ENCODE measurements around the gene OOSP2. TPM values are rescaled to one million over a fixed set of nuclear protein-coding genes. Genes with fewer than 3 reads are reported as not detected.
"Not testable (repeated sequence)": the region's sequence is repeated elsewhere in the genome, so short reads cannot be mapped to it uniquely, and the experiment has no call there.

OOSP2 gene
- total RNA-seq, 1 donor from 2014 or later = not detected

DNA sequence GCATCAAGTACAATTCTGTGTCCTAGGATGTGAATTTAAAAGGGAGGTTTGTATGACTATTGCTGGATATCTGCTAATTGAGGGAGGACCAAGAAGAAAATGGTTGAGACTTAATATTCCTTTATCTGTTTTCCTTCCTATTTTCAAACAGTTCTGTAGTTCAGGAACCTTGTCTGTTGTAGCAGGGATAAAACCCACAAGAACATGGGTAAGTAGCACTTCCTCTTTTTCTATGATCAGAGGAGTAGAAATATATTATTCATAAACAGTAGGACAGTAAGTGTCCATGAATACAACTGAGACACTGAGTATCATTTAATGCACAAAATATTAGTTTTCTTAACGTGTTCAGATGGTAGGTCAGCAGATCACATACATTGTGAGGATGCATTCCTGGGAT is 23.9 kb downstream of the OOSP2 start:
- H3K4me1 Mint-ChIP-seq (ENCODE audit: unreplicated experiment) = no peaks in the 10 kb centered on the region
- DNase-seq (ENCODE audit: extremely low spot score, unreplicated experiment) = no peak
- H3K36me3 Mint-ChIP-seq (ENCODE audit: unreplicated experiment) = no peaks in the 10 kb centered on the region
- no peak overlapping the region for H3K27ac Mint-ChIP-seq (ENCODE audit: unreplicated experiment)
- no peaks in the 10 kb centered on the region for H3K9me3 Mint-ChIP-seq (ENCODE audit: unreplicated experiment)
- no peak overlapping the region for H3K4me3 Mint-ChIP-seq (ENCODE audit: unreplicated experiment)
- no peaks in the 10 kb centered on the region for H3K27me3 Mint-ChIP-seq (ENCODE audit: unreplicated experiment)
- TF ChIP-seq, protein P1, sequence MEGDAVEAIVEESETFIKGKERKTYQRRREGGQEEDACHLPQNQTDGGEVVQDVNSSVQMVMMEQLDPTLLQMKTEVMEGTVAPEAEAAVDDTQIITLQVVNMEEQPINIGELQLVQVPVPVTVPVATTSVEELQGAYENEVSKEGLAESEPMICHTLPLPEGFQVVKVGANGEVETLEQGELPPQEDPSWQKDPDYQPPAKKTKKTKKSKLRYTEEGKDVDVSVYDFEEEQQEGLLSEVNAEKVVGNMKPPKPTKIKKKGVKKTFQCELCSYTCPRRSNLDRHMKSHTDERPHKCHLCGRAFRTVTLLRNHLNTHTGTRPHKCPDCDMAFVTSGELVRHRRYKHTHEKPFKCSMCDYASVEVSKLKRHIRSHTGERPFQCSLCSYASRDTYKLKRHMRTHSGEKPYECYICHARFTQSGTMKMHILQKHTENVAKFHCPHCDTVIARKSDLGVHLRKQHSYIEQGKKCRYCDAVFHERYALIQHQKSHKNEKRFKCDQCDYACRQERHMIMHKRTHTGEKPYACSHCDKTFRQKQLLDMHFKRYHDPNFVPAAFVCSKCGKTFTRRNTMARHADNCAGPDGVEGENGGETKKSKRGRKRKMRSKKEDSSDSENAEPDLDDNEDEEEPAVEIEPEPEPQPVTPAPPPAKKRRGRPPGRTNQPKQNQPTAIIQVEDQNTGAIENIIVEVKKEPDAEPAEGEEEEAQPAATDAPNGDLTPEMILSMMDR (IDR thresholded peaks at IDR 0.05) = no peak

DNA sequence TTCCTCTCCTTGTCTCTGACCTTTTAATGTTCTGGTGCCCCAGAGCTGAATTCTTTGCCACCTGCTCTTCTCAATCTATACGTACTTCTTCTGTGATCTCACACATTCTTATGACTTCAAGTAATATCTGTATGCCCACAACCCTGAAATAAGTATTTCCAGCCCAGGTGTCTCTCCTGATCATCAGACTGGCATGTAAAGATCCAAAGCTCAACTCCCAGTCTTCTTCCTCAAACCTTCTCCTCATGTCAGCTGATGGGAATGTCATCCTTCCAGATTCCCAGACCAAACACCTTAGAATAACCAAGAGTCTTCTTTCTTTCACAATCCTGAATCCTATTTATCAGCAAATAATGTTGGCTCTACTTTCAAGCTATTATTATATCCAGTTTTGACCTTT is 25.6 kb downstream of the OOSP2 start:
- TF ChIP-seq, protein P1 (IDR thresholded peaks at IDR 0.05) = no peak
- no peak overlapping the region for H3K4me3 Mint-ChIP-seq (ENCODE audit: unreplicated experiment)
- no peak overlapping the region for H3K27ac Mint-ChIP-seq (ENCODE audit: unreplicated experiment)
- no peaks in the 10 kb centered on the region for H3K4me1 Mint-ChIP-seq (ENCODE audit: unreplicated experiment)
- no peaks in the 10 kb centered on the region for H3K9me3 Mint-ChIP-seq (ENCODE audit: unreplicated experiment)
- no peaks in the 10 kb centered on the region for H3K36me3 Mint-ChIP-seq (ENCODE audit: unreplicated experiment)
- DNase-seq (ENCODE audit: extremely low spot score, unreplicated experiment) = no peak
- H3K27me3 Mint-ChIP-seq (ENCODE audit: unreplicated experiment) = no peaks in the 10 kb centered on the region

DNA sequence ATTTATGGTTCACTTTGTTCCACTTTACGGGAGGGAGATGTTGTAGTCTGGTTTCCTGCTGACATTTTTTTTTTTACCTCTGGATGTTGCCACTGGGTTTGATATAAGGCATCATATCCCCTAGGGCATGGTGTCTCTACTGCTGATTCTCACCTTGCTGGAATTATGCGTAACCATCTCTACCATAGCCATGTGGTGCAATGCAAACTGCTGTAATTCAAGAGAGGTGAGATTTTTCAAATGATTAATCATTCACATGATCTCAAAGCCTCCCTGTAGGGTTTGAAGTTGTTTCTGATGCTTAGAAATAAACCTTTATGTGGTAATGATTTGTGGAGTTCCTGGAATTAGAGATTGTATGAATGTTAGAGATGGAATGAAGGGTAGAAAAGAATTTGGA is 29.2 kb downstream of the OOSP2 start:
- Mint-ChIP-seq H3K4me1 (ENCODE audit: unreplicated experiment) (no peaks in the 10 kb centered on the region), H3K4me3 (ENCODE audit: unreplicated experiment) (no peak overlapping the region), H3K27ac (ENCODE audit: unreplicated experiment) (no peak overlapping the region), H3K36me3 (ENCODE audit: unreplicated experiment) (no peaks in the 10 kb centered on the region), H3K27me3 (ENCODE audit: unreplicated experiment) (no peaks in the 10 kb centered on the region), H3K9me3 (ENCODE audit: unreplicated experiment) (no peaks in the 10 kb centered on the region)
- DNase-seq (ENCODE audit: extremely low spot score, unreplicated experiment) = no peak
- TF ChIP-seq, protein P1 (IDR thresholded peaks at IDR 0.05) = no peak

DNA sequence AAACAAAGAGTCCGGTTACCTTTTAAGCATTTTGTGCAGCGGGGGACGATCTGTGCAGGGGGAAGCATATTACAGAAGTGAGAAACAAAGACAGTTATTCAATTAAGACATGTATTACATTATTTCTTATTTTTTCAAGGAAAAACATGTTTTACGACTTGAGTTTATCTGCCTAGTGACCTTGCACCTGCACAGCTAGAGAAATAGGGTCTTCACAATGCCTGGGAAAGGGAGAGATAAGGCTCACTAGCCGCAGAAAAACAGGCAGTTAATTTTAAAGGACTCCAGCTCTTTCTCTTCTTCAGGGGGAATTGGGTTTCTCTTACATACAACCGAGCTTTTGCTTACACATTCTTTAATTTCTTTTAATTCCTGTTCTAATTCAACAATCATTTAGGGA is 31.4 kb downstream of the OOSP2 start:
- not testable (repeated sequence) for H3K9me3 Mint-ChIP-seq (ENCODE audit: unreplicated experiment); H3K27me3 Mint-ChIP-seq (ENCODE audit: unreplicated experiment); H3K4me3 Mint-ChIP-seq (ENCODE audit: unreplicated experiment); DNase-seq (ENCODE audit: extremely low spot score, unreplicated experiment); H3K4me1 Mint-ChIP-seq (ENCODE audit: unreplicated experiment); H3K36me3 Mint-ChIP-seq (ENCODE audit: unreplicated experiment); H3K27ac Mint-ChIP-seq (ENCODE audit: unreplicated experiment)

DNA sequence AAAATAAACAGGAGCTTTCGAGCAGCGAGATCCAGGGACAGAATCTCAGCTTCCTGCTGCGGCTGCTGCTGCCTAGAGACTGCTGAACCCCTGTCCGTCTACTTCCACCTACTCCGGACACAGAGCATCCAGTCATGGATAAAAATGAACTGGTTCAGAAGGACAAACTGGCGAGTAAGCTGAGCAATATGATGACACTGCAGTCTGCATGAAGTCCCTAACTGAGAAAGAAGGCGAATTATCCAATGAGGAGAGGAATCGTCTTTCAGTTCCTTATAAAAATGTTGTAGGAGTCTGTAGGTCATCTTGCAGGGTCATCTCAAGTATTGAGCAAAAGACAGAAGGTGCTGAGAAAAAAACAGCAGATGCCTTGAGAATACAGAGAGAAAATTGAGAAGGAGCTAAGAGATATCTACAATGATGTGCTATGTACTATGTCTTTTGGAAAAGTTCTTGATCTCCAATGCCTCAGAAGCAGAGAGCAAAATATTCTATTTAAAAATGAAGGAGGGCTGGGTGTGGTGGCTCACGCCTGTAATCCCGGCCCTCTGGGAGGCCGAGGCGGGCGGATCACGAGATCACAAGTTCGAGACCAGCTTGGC is 37.1 kb downstream of the OOSP2 start:
- no peaks in the 10 kb centered on the region for H3K9me3 Mint-ChIP-seq (ENCODE audit: unreplicated experiment)
- H3K27ac Mint-ChIP-seq (ENCODE audit: unreplicated experiment) = no peak overlapping the region
- TF ChIP-seq, protein P1 (IDR thresholded peaks at IDR 0.05) = no peak
- no peaks in the 10 kb centered on the region for H3K36me3 Mint-ChIP-seq (ENCODE audit: unreplicated experiment)
- no peak overlapping the region for H3K4me3 Mint-ChIP-seq (ENCODE audit: unreplicated experiment)
- no peaks in the 10 kb centered on the region for H3K27me3 Mint-ChIP-seq (ENCODE audit: unreplicated experiment)
- DNase-seq (ENCODE audit: extremely low spot score, unreplicated experiment) = no peak
- no peaks in the 10 kb centered on the region for H3K4me1 Mint-ChIP-seq (ENCODE audit: unreplicated experiment)

DNA sequence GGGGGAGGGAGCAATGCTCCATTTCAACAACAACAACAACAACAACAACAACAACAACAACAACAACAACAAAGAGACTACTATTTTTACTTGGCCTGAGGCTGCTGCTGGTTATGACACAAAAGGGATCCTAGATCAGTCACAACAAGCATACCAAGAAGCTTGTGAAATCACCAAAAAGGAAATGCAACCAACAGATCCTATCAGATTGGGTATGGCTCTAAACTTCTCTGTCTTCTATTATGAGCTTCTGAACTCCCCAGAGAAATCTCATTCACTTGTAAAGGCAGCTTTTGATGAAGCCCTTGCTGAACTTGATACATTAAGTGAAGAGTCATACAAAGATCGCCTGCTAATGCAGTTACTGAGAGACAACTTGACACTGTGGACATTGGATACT is 37.8 kb downstream of the OOSP2 start:
- Mint-ChIP-seq H3K36me3 (ENCODE audit: unreplicated experiment) (no peaks in the 10 kb centered on the region), H3K27ac (ENCODE audit: unreplicated experiment) (no peak overlapping the region), H3K4me3 (ENCODE audit: unreplicated experiment) (no peak overlapping the region), H3K4me1 (ENCODE audit: unreplicated experiment) (no peaks in the 10 kb centered on the region), H3K27me3 (ENCODE audit: unreplicated experiment) (no peaks in the 10 kb centered on the region), H3K9me3 (ENCODE audit: unreplicated experiment) (no peaks in the 10 kb centered on the region)
- DNase-seq (ENCODE audit: extremely low spot score, unreplicated experiment) = no peak
- TF ChIP-seq, protein P1 (IDR thresholded peaks at IDR 0.05) = no peak

Measured in osteocyte (in vitro differentiated cells).